ENCODE measurements around the gene SEMA3D. TPM values are rescaled to one million over a fixed set of nuclear protein-coding genes. Genes with fewer than 3 reads are reported as not detected.

SEMA3D gene
- total RNA-seq, 4 donors from 2014 or later: 1.4 to 1.6 (median 1.5) TPM; not detected in 1

DNA sequence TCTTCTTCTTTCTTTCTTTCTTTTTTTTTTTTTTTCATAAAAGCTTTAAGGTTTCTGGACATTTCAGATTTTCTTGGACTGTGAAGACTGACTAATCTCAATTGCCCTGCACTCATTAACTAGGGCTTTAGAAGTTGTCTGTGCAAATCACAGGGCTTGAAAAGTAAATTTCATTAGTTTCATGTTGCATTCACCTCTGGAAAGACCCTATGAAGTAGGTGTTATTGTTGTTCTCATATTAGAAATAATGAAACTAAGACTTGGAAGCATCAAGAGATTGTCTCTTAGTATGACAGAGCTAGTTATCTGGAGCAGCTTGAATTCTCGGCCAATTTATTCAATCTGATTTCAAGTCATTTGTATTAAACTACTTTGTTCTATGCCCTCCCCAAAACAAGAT lies 28.2 kb upstream of the SEMA3D start:
- no peaks in the 10 kb centered on the region for H3K27me3 ChIP-seq
- intact Hi-C loops (cut with DNase I; ENCODE audit: low total_unique reads): no loop called here
- H3K36me3 ChIP-seq: no peaks in the 10 kb centered on the region
- H3K27ac ChIP-seq: no peak overlapping the region
- no peak overlapping the region for H3K4me3 ChIP-seq
- DNase-seq: no peak
- in situ Hi-C loops (cut with MboI; ENCODE audit: low pct_ligation_motif_present in 1 of 4, low pct_unique_long_range_greater_than_20kb in 1 of 4, low sequenced_read_pairs in 3 of 4): no loop called here
- H3K9me3 ChIP-seq: no peaks in the 10 kb centered on the region
- H3K4me1 ChIP-seq: no peaks in the 10 kb centered on the region
- no peak for TF ChIP-seq POLR2A (IDR thresholded peaks at IDR 0.05)
- TF ChIP-seq POLR2AphosphoS5 (IDR thresholded peaks at IDR 0.05): no peak
- TF ChIP-seq, protein P1, sequence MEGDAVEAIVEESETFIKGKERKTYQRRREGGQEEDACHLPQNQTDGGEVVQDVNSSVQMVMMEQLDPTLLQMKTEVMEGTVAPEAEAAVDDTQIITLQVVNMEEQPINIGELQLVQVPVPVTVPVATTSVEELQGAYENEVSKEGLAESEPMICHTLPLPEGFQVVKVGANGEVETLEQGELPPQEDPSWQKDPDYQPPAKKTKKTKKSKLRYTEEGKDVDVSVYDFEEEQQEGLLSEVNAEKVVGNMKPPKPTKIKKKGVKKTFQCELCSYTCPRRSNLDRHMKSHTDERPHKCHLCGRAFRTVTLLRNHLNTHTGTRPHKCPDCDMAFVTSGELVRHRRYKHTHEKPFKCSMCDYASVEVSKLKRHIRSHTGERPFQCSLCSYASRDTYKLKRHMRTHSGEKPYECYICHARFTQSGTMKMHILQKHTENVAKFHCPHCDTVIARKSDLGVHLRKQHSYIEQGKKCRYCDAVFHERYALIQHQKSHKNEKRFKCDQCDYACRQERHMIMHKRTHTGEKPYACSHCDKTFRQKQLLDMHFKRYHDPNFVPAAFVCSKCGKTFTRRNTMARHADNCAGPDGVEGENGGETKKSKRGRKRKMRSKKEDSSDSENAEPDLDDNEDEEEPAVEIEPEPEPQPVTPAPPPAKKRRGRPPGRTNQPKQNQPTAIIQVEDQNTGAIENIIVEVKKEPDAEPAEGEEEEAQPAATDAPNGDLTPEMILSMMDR (IDR thresholded peaks at IDR 0.05): no peak
- no peak for TF ChIP-seq EP300 (IDR thresholded peaks at IDR 0.05; ENCODE audit: low read depth)
- 50 to 68% methylated on average over 1 of the region's 1 CpG for WGBS, 2 donors (ENCODE audit: low coverage in 1 of 2)

DNA sequence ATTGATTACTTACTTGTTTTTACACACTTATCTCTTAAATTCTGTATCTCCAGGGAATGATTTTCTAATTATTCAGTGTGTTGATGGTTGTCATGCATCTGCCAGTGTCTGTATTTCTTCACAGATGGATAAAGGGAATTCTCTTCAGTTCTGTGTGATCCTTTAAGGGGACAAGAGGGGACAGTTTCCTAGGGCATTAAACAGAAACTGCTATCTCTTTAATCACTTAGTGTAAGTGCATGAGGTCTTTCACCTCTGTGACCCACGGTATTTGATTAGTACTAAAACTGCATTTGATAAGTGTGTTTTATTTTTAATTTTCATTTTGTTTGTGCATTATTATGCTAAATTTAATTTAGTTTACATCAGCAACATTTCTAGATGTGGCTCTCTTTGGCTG lies 26.6 kb upstream of the SEMA3D start:
- Histone ChIP-seq H3K36me3 (no peaks in the 10 kb centered on the region), H3K9me3 (no peaks in the 10 kb centered on the region), H3K4me3 (no peak overlapping the region), H3K4me1 (no peaks in the 10 kb centered on the region), H3K27ac (no peak overlapping the region), H3K27me3 (no peaks in the 10 kb centered on the region)
- intact Hi-C loops (cut with DNase I; ENCODE audit: low total_unique reads) (no loop called here), in situ Hi-C loops (cut with MboI; ENCODE audit: low pct_ligation_motif_present in 1 of 4, low pct_unique_long_range_greater_than_20kb in 1 of 4, low sequenced_read_pairs in 3 of 4) (no loop called here)
- TF ChIP-seq POLR2AphosphoS5 (IDR thresholded peaks at IDR 0.05) (no peak), POLR2A (IDR thresholded peaks at IDR 0.05) (no peak), EP300 (IDR thresholded peaks at IDR 0.05; ENCODE audit: low read depth) (no peak)
- TF ChIP-seq, protein P1 (IDR thresholded peaks at IDR 0.05): no peak
- WGBS, 2 donors (ENCODE audit: low coverage in 1 of 2): 64 to 69% methylated on average over 1 of the region's 1 CpG
- no peak for DNase-seq

DNA sequence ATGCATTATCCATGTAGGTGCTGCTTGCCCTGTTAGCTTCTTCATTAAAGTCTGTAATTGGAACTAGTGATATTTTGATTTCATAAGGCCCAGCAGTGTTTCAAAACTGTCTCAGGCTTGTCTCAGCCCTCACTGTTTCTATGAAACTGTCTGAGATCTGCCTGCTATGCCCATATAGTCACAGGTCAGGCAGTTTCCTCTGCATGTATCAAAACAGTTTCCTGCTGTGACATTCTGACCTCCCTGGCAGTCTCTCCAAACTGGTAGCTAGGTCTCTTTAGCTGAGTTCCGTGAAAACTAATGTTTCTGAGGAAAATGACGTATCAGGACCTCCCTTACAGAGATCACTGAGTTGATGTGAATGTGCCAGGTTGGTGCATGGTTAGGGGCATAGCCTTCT lies 18.9 kb upstream of the SEMA3D start:
- WGBS, 2 donors (ENCODE audit: low coverage in 1 of 2): 67 to 76% methylated on average over 1 to 2 of the region's 2 CpGs
- H3K9me3 ChIP-seq: no peaks in the 10 kb centered on the region
- no peaks in the 10 kb centered on the region for H3K27me3 ChIP-seq
- DNase-seq: no peak
- H3K27ac ChIP-seq: no peak overlapping the region
- H3K4me1 ChIP-seq: no peaks in the 10 kb centered on the region
- in situ Hi-C loops (cut with MboI; ENCODE audit: low pct_ligation_motif_present in 1 of 4, low pct_unique_long_range_greater_than_20kb in 1 of 4, low sequenced_read_pairs in 3 of 4): no loop called here
- no peak for TF ChIP-seq POLR2A (IDR thresholded peaks at IDR 0.05)
- H3K4me3 ChIP-seq: no peak overlapping the region
- intact Hi-C loops (cut with DNase I; ENCODE audit: low total_unique reads): no loop called here
- H3K36me3 ChIP-seq: no peaks in the 10 kb centered on the region

DNA sequence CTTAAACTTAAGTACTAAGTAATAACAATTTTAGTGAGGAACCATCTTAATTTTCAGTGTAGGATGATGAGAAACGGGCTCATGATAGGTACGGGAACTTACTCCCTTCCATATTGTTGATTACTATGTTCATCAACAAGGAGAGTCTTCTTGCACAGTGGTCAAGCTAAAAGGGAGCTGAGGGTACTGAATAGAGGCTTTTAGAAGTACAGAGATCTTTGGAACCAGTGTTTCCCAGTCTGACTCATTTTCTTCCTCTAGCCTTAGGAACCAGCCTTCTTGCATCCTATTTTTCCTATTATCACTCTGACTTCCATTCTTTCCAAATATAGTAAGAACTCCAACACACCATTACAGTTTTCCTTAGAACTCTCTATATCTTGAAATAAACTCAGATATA lies 17.6 kb upstream of the SEMA3D start:
- Histone ChIP-seq H3K4me1 (no peaks in the 10 kb centered on the region), H3K4me3 (no peak overlapping the region), H3K27ac (no peak overlapping the region), H3K36me3 (no peaks in the 10 kb centered on the region), H3K27me3 (no peaks in the 10 kb centered on the region), H3K9me3 (no peaks in the 10 kb centered on the region)
- in situ Hi-C loops (cut with MboI; ENCODE audit: low pct_ligation_motif_present in 1 of 4, low pct_unique_long_range_greater_than_20kb in 1 of 4, low sequenced_read_pairs in 3 of 4) (no loop called here), intact Hi-C loops (cut with DNase I; ENCODE audit: low total_unique reads) (no loop called here)
- DNase-seq: no peak
- WGBS, 2 donors (ENCODE audit: low coverage in 1 of 2): 45 to 90% methylated on average over 2 of the region's 2 CpGs
- TF ChIP-seq, protein P1 (IDR thresholded peaks at IDR 0.05): no peak

DNA sequence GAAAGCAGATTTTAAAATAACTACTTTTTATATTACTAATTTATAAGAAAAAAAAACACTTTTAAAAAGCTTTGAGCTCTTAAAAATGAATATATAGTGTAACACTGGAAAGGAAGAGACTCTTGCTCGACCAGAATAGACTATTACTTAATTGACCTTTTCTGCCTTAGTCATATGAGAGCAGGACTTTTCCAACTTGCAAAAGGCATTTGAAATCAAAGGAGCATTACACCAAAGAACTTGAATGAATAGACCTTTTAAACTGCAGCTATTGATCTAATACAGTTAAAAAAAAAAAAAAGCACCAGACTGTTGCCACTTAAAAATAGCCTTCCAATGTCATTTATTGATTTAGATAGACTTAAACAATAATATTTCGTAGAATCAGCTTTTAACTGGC lies 17.2 kb upstream of the SEMA3D start:
- intact Hi-C loops (cut with DNase I; ENCODE audit: low total_unique reads) (no loop called here), in situ Hi-C loops (cut with MboI; ENCODE audit: low pct_ligation_motif_present in 1 of 4, low pct_unique_long_range_greater_than_20kb in 1 of 4, low sequenced_read_pairs in 3 of 4) (no loop called here)
- Histone ChIP-seq H3K27me3 (no peaks in the 10 kb centered on the region), H3K27ac (no peak overlapping the region), H3K4me3 (no peak overlapping the region), H3K36me3 (no peaks in the 10 kb centered on the region), H3K4me1 (no peaks in the 10 kb centered on the region), H3K9me3 (no peaks in the 10 kb centered on the region)
- DNase-seq: no peak
- 66 to 68% methylated on average over 2 of the region's 2 CpGs for WGBS, 2 donors (ENCODE audit: low coverage in 1 of 2)
- no peak for TF ChIP-seq POLR2A (IDR thresholded peaks at IDR 0.05)
- TF ChIP-seq EP300 (IDR thresholded peaks at IDR 0.05; ENCODE audit: low read depth): no peak
- TF ChIP-seq, protein P1 (IDR thresholded peaks at IDR 0.05): no peak
- no peak for TF ChIP-seq POLR2AphosphoS5 (IDR thresholded peaks at IDR 0.05)

Data from transverse colon (tissue), 4 donors.